Skeletal muscle cell (primary cell): ENCODE data around the gene SHISA4.
A peak's percentile ranks its signal among the peaks of the same experiment; 100 is the strongest.
"Not testable (repeated sequence)": the region's sequence is repeated elsewhere in the genome, so short reads cannot be mapped to it uniquely, and the experiment has no call there.

Source experiments
- DNase-seq: peaks from one replicate; pipeline ENCODE4 v3.0.0-alpha.2; 2010; ENCODE audit warnings: low read depth
- H3K4me3 ChIP-seq: 2 replicates; pipeline ENCODE4 v1.5.1; 2011; ENCODE audit warnings: low read depth, mild to moderate bottlenecking, control low read depth, low read length, moderate library complexity

SHISA4 gene

GRCh38 chr1:201917362-201918033, 28.8 kb downstream of the SHISA4 start:
- peak; percentile 74 for DNase-seq

GRCh38 chr1:201918343-201918742, 29.6 kb downstream of the SHISA4 start:
- DNase-seq = no peak
- H3K4me3 ChIP-seq = no peak overlapping the region

More at GRCh38 chr1:201917362-201918033, 28.8 kb downstream of the SHISA4 start:
- H3K4me3 ChIP-seq = no peak overlapping the region

- DNase-seq = no peak
- no peak overlapping the region for H3K4me3 ChIP-seq
Observed at GRCh38 chr1:201921952-201922558, 33.4 kb downstream of the SHISA4 start.

- DNase-seq = no peak
- no peak overlapping the region for H3K4me3 ChIP-seq
Observed at GRCh38 chr1:201925301-201925567, 36.5 kb downstream of the SHISA4 start.

- no peak overlapping the region for H3K4me3 ChIP-seq
- no peak for DNase-seq
Observed at GRCh38 chr1:201925981-201926645, 37.4 kb downstream of the SHISA4 start.

- H3K4me3 ChIP-seq = no peak overlapping the region
- DNase-seq = no peak
Observed at GRCh38 chr1:201928266-201928665, 39.6 kb downstream of the SHISA4 start.

GRCh38 chr1:201930137-201930536, 41.4 kb downstream of the SHISA4 start:
- no peak overlapping the region for H3K4me3 ChIP-seq
- no peak for DNase-seq

GRCh38 chr1:201930803-201931202, 42.1 kb downstream of the SHISA4 start:
- H3K4me3 ChIP-seq = no peak overlapping the region
- no peak for DNase-seq

- H3K4me3 ChIP-seq = no peak overlapping the region
- DNase-seq = no peak
Observed at GRCh38 chr1:201933840-201934430, 45.2 kb downstream of the SHISA4 start.

GRCh38 chr1:201937624-201938213, 49.0 kb downstream of the SHISA4 start:
- no peak overlapping the region for H3K4me3 ChIP-seq
- no peak for DNase-seq

GRCh38 chr1:201938440-201939035, 49.8 kb downstream of the SHISA4 start:
- no peak for DNase-seq
- no peak overlapping the region for H3K4me3 ChIP-seq

GRCh38 chr1:201939148-201939547, 50.5 kb downstream of the SHISA4 start:
- no peak for DNase-seq
- H3K4me3 ChIP-seq = no peak overlapping the region

GRCh38 chr1:201939574-201939973, 50.9 kb downstream of the SHISA4 start:
- DNase-seq = no peak
- no peak overlapping the region for H3K4me3 ChIP-seq

- DNase-seq, H3K4me3 ChIP-seq: not testable (repeated sequence)
Observed at GRCh38 chr1:201940316-201940715, 51.6 kb downstream of the SHISA4 start.

GRCh38 chr1:201941420-201942128, 52.9 kb downstream of the SHISA4 start:
- no peak overlapping the region for H3K4me3 ChIP-seq
- no peak for DNase-seq

- no peak for DNase-seq
- H3K4me3 ChIP-seq = no peak overlapping the region
Observed at GRCh38 chr1:201942129-201942495, 53.4 kb downstream of the SHISA4 start.
